ENCODE data around the gene OGFR. TPM values are rescaled to one million over a fixed set of nuclear protein-coding genes. Genes with fewer than 3 reads are reported as not detected.
"Not testable (repeated sequence)": the region's sequence is repeated elsewhere in the genome, so short reads cannot be mapped to it uniquely, and the experiment has no call there.

The OGFR gene
- total RNA-seq, 1 donor from 2014 or later = 7.0 TPM

GRCh38 chr20:62849431-62849830 lies 44.8 kb downstream of the OGFR start:
- no peaks in the 10 kb centered on the region for H3K4me1 Mint-ChIP-seq
- peaks cover 33% of the 10 kb centered on the region for H3K36me3 Mint-ChIP-seq
- no peak for DNase-seq (ENCODE audit: low spot score)
- no peaks in the 10 kb centered on the region for H3K9me3 ChIP-seq (ENCODE audit: low read depth)
- no peak overlapping the region for H3K4me2 ChIP-seq
- H2AFZ ChIP-seq (replicated peaks) = no peak overlapping the region
- no peak overlapping the region for H3K27ac Mint-ChIP-seq
- H3K36me3 ChIP-seq = no peaks in the 10 kb centered on the region
- H3K4me1 ChIP-seq = no peaks in the 10 kb centered on the region
- no peak overlapping the region for H3K9ac ChIP-seq
- no peak overlapping the region for H3K4me3 Mint-ChIP-seq
- no peaks in the 10 kb centered on the region for H3F3A ChIP-seq (ENCODE audit: low read depth)
- H3K27ac ChIP-seq = no peak overlapping the region
- peaks cover 2% of the 10 kb centered on the region for H3K27me3 Mint-ChIP-seq (ENCODE audit: insufficient read depth, low read depth)
- no peak for TF ChIP-seq EZH2phosphoT487 (IDR thresholded peaks at IDR 0.05)
- no peak overlapping the region for H3K4me3 ChIP-seq
- no peaks in the 10 kb centered on the region for H3K79me2 ChIP-seq (ENCODE audit: low read depth)
- peaks cover 19% of the 10 kb centered on the region for H4K20me1 ChIP-seq (ENCODE audit: low read depth)
- H3K9me3 Mint-ChIP-seq = no peaks in the 10 kb centered on the region
- no peaks in the 10 kb centered on the region for H3K27me3 ChIP-seq

GRCh38 chr20:62850333-62850974 lies 45.8 kb downstream of the OGFR start:
- Histone ChIP-seq H3K27ac (no peak overlapping the region), H2AFZ (replicated peaks) (no peak overlapping the region), H3K9ac (no peak overlapping the region), H3F3A (ENCODE audit: low read depth) (no peaks in the 10 kb centered on the region), H3K4me2 (no peak overlapping the region), H3K36me3 (no peaks in the 10 kb centered on the region), H4K20me1 (ENCODE audit: low read depth) (peaks cover 19% of the 10 kb centered on the region), H3K27me3 (no peaks in the 10 kb centered on the region), H3K4me1 (no peaks in the 10 kb centered on the region), H3K9me3 (ENCODE audit: low read depth) (no peaks in the 10 kb centered on the region), H3K4me3 (no peak overlapping the region), H3K79me2 (ENCODE audit: low read depth) (no peaks in the 10 kb centered on the region)
- Mint-ChIP-seq H3K9me3 (no peaks in the 10 kb centered on the region), H3K27me3 (ENCODE audit: insufficient read depth, low read depth) (peaks cover 2% of the 10 kb centered on the region), H3K36me3 (peaks cover 34% of the 10 kb centered on the region), H3K4me3 (no peak overlapping the region), H3K4me1 (no peaks in the 10 kb centered on the region), H3K27ac (peak overlapping the region; percentile 20)
- TF ChIP-seq EZH2 (IDR thresholded peaks at IDR 0.05) (no peak), CTCF (IDR thresholded peaks at IDR 0.05) (peak; percentile 15)
- no peak for DNase-seq (ENCODE audit: low spot score)

- DNase-seq (ENCODE audit: low spot score) = no peak
- no peaks in the 10 kb centered on the region for H3F3A ChIP-seq (ENCODE audit: low read depth)
- peaks cover 19% of the 10 kb centered on the region for H4K20me1 ChIP-seq (ENCODE audit: low read depth)
- no peak for TF ChIP-seq EZH2 (IDR thresholded peaks at IDR 0.05)
- TF ChIP-seq EZH2phosphoT487 (IDR thresholded peaks at IDR 0.05) = no peak
- no peak for TF ChIP-seq CTCF (IDR thresholded peaks at IDR 0.05)
- Mint-ChIP-seq H3K9me3 (no peaks in the 10 kb centered on the region), H3K36me3 (peaks cover 29% of the 10 kb centered on the region), H3K27me3 (ENCODE audit: insufficient read depth, low read depth) (peaks cover 2% of the 10 kb centered on the region), H3K4me3 (no peak overlapping the region), H3K4me1 (no peaks in the 10 kb centered on the region), H3K27ac (no peak overlapping the region)
- H3K9me3 ChIP-seq (ENCODE audit: low read depth) = no peaks in the 10 kb centered on the region
- no peaks in the 10 kb centered on the region for H3K36me3 ChIP-seq
- H3K27me3 ChIP-seq = no peaks in the 10 kb centered on the region
- H3K4me2 ChIP-seq = no peak overlapping the region
- H3K4me3 ChIP-seq = no peak overlapping the region
- no peaks in the 10 kb centered on the region for H3K4me1 ChIP-seq
- no peak overlapping the region for H3K9ac ChIP-seq
- no peak overlapping the region for H2AFZ ChIP-seq (replicated peaks)
- no peak overlapping the region for H3K27ac ChIP-seq
- H3K79me2 ChIP-seq (ENCODE audit: low read depth) = no peaks in the 10 kb centered on the region
Observed at GRCh38 chr20:62852196-62852595, 47.6 kb downstream of the OGFR start.

- Histone ChIP-seq H4K20me1 (ENCODE audit: low read depth) (peaks cover 24% of the 10 kb centered on the region), H3F3A (ENCODE audit: low read depth) (no peaks in the 10 kb centered on the region), H3K36me3 (no peaks in the 10 kb centered on the region), H3K9ac (no peak overlapping the region), H3K27me3 (no peaks in the 10 kb centered on the region), H3K4me3 (no peak overlapping the region), H3K9me3 (ENCODE audit: low read depth) (no peaks in the 10 kb centered on the region), H3K4me2 (no peak overlapping the region), H3K27ac (no peak overlapping the region), H2AFZ (replicated peaks) (no peak overlapping the region), H3K79me2 (ENCODE audit: low read depth) (peaks cover 4% of the 10 kb centered on the region), H3K4me1 (no peaks in the 10 kb centered on the region)
- Mint-ChIP-seq H3K27ac (no peak overlapping the region), H3K4me1 (no peaks in the 10 kb centered on the region), H3K4me3 (no peak overlapping the region), H3K9me3 (no peaks in the 10 kb centered on the region), H3K27me3 (ENCODE audit: insufficient read depth, low read depth) (peaks cover 2% of the 10 kb centered on the region), H3K36me3 (peaks cover 31% of the 10 kb centered on the region)
- TF ChIP-seq EZH2phosphoT487 (IDR thresholded peaks at IDR 0.05) = no peak
- TF ChIP-seq CTCF (IDR thresholded peaks at IDR 0.05) = no peak
- TF ChIP-seq EZH2 (IDR thresholded peaks at IDR 0.05) = no peak
- DNase-seq (ENCODE audit: low spot score) = no peak
Observed at GRCh38 chr20:62852841-62853240, 48.2 kb downstream of the OGFR start.

GRCh38 chr20:62853304-62853703 lies 48.7 kb downstream of the OGFR start:
- not testable (repeated sequence) for H2AFZ ChIP-seq (replicated peaks); H3K9ac ChIP-seq; H3K27ac ChIP-seq; H3K36me3 ChIP-seq; H3K79me2 ChIP-seq (ENCODE audit: low read depth); H3K4me1 ChIP-seq; H3K27me3 Mint-ChIP-seq (ENCODE audit: insufficient read depth, low read depth); H3K4me3 Mint-ChIP-seq; H3K4me2 ChIP-seq; H3K27ac Mint-ChIP-seq; H3K27me3 ChIP-seq; H3F3A ChIP-seq (ENCODE audit: low read depth); H3K9me3 Mint-ChIP-seq; H3K4me3 ChIP-seq; H3K4me1 Mint-ChIP-seq; DNase-seq (ENCODE audit: low spot score); H3K9me3 ChIP-seq (ENCODE audit: low read depth)
- peaks cover 28% of the 10 kb centered on the region for H4K20me1 ChIP-seq (ENCODE audit: low read depth)
- H3K36me3 Mint-ChIP-seq = peaks cover 30% of the 10 kb centered on the region

Measured in neural progenitor cell (in vitro differentiated cells).